GM10266 (cell line): Measurements from ENCODE around the gene LIPC.

Source experiments
- DNase-seq: peaks from one replicate; pipeline ENCODE4 v3.0.0; 2012; ENCODE audit errors: extremely low spot score
- CTCF ChIP-seq: IDR thresholded peaks from 2 replicates; pipeline ENCODE4 v1.5.1; 2012; ENCODE audit warnings: mild to moderate bottlenecking, low read depth; ENCODE audit not compliant: control insufficient read depth, insufficient read depth; ENCODE audit errors: missing control alignments

The LIPC gene

DNA sequence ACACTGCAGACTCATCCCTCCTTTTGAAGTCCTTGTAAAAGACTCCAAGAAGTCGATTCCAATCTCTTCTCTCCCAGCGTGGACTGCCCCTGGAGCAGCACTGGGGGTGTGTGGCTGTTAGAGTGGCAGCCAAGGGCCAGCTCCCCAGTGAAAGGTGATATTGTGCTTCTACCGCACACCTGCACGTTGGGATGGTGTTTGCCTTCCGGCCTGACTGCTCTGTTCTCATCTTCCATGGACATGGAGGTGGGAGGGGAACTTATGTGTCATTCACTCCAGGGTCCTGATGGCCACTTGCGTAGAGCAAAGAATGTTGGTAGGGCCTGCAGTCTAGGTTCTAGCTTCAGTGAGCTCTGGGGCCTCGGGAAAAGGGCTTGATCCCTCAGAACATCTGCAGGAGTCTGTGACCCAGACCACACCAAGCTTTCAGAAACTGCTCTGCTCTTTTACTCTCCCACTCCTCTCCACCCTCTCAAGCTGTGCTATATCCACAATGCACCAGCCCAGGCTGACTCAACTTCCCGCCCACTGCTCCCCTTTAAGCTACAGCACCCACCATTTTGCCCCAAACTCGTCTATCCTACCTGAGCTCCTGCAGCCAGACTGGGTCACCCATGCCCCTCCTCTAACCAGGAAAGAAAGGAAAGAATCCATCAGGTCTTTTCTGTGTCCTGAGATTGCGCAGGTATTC is 31.3 kb downstream of the LIPC start:
- no peak for TF ChIP-seq CTCF
- no peak for DNase-seq

- no peak for DNase-seq
- TF ChIP-seq CTCF = no peak
These were observed 32.2 kb downstream of the LIPC start for GRCh38 chr15:58463815-58464650.

DNA sequence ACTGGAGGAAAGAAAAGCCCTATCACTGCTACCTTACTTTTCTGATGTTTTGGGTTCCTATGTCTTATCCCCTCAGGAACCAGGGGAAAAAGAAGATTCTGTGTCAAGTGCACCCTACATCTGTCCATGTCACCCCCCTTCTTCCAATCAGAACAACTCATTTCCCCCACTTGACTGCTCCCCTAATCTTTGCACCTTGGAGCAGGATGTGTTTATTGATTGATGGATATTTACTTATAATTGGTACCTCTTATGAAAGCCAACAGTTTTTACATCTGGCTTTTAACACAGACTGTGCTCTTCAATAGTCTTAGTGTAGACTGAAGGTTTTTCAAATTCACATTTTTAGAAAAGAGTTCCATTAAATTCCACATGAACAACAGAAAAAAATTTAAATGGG is 33.3 kb downstream of the LIPC start:
- TF ChIP-seq CTCF = no peak
- DNase-seq = no peak

- no peak for DNase-seq
- TF ChIP-seq CTCF = no peak
These were observed 34.2 kb downstream of the LIPC start for GRCh38 chr15:58465866-58466517.

- DNase-seq = no peak
- TF ChIP-seq CTCF = no peak
These were observed 34.8 kb downstream of the LIPC start for GRCh38 chr15:58466566-58466965.

DNA sequence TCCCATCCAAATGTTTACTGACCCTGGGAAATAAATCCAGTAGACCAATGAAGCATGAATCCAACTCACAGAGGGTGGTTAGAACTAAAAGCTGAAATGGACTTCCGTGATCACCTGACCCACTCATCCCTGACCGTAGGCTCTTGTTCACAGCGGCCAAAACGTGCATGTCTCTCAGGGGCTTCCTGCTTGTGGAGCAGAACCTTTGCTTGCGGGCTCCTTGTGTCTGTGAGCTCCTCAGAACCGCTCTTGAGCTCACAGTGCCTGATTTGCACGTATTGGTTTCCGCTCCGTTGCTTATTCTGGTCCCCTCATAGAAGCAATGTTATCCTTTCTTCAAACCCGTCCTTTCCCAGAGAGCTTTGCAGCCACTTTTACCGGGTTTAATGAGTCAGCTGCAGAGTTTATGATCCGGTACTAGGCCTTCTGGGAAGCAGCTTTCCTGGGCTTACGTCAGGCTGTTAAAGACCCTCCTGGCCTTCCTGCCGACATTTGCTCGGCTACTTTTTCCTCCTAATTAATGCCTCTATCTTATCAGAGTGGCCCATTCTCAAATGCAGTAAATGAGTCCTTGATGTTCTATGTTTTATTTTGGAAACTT is 35.4 kb downstream of the LIPC start:
- DNase-seq = no peak
- no peak for TF ChIP-seq CTCF
